Measurements from ENCODE around the gene SNPH.
A peak's percentile ranks its signal among the peaks of the same experiment; 100 is the strongest.

Gene SNPH

DNA sequence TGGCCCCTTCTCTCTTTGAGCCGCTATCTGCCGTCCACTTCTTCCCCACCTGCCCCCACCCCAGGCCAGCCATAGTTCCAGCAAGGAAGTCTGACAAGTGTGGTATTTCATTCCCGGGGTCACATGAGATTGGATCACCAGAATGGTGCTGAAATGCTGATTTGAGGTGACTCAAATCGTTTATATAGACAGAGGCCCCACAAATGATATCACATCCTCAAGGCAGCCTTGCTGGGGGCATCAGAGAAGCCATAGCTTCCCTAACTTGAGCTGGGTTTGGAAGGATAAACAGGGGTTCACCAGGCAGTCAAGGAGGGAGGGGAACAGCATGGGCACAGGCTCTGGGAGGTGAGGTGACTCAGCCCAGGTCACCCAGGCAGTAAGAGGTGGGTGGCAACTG lies 53.0 kb downstream of the SNPH start:
- H3K4me3 Mint-ChIP-seq, result no peak overlapping the region
- H3K36me3 Mint-ChIP-seq (ENCODE audit: insufficient read depth), result peaks cover 2% of the 10 kb centered on the region
- DNase-seq (ENCODE audit: low spot score in 2 of 2) (no peak), ATAC-seq (replicated peaks; ENCODE audit: extremely low read depth, poor library complexity, severe bottlenecking) (no peak)
- no peaks in the 10 kb centered on the region for H3K9me3 Mint-ChIP-seq
- H3K27me3 Mint-ChIP-seq, result no peaks in the 10 kb centered on the region
- H3K27ac Mint-ChIP-seq (ENCODE audit: low read depth), result no peak overlapping the region
- H3K4me1 Mint-ChIP-seq, result no peaks in the 10 kb centered on the region

DNA sequence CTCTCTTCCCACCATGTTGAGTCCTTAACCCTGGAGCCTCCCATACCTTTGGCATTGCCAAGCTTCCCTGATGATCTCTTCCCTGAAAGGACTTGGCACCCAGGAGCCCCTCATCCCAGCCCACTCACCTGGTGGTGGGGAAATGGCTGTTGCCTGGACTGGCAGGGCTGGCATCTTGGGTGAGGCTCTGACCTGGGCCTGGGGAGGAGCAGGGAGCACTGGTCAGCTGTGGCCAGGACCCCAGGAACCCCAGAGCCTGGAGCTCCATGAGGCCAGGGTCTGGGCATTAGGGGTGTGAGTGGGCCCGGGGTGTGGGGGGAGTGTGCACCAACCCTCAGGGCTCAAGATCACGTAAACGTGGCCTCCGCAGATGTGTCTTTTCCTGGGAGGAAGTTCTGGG lies 53.4 kb downstream of the SNPH start:
- no peak overlapping the region for H3K4me3 Mint-ChIP-seq
- H3K27me3 Mint-ChIP-seq, result no peaks in the 10 kb centered on the region

DNA sequence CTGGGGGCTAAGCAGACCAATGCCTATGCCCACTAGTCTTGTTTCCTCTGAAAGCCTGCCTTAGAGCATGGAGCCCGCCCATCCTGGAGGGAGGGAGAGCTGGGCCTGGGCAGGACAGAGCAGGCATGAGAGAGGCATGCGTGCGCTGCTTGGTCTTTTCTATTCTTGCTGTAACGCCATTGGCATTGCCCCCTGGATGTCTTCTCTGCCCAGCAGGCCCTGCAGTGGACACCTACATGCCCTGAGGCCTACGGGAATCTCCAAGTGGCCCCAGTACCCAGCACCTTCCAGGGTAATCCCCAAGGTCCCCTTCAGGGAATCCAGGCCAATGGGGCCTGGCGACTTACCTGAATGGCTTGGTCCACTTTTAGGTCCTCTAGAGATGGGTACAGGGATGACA lies 53.9 kb downstream of the SNPH start:
- ATAC-seq (replicated peaks; ENCODE audit: extremely low read depth, poor library complexity, severe bottlenecking), result no peak
- Mint-ChIP-seq H3K4me1 (no peaks in the 10 kb centered on the region), H3K36me3 (ENCODE audit: insufficient read depth) (peaks cover 2% of the 10 kb centered on the region), H3K9me3 (no peaks in the 10 kb centered on the region), H3K4me3 (no peak overlapping the region), H3K27me3 (no peaks in the 10 kb centered on the region), H3K27ac (ENCODE audit: low read depth) (no peak overlapping the region)
- no peak for DNase-seq (ENCODE audit: low spot score in 2 of 2)

More for the DNA sequence above, 53.4 kb downstream of the SNPH start:
- ATAC-seq (replicated peaks; ENCODE audit: extremely low read depth, poor library complexity, severe bottlenecking), result no peak
- Mint-ChIP-seq H3K9me3 (no peaks in the 10 kb centered on the region), H3K36me3 (ENCODE audit: insufficient read depth) (peaks cover 2% of the 10 kb centered on the region), H3K4me1 (no peaks in the 10 kb centered on the region), H3K27ac (ENCODE audit: low read depth) (no peak overlapping the region)
- DNase-seq (ENCODE audit: low spot score in 2 of 2), result no peak

DNA sequence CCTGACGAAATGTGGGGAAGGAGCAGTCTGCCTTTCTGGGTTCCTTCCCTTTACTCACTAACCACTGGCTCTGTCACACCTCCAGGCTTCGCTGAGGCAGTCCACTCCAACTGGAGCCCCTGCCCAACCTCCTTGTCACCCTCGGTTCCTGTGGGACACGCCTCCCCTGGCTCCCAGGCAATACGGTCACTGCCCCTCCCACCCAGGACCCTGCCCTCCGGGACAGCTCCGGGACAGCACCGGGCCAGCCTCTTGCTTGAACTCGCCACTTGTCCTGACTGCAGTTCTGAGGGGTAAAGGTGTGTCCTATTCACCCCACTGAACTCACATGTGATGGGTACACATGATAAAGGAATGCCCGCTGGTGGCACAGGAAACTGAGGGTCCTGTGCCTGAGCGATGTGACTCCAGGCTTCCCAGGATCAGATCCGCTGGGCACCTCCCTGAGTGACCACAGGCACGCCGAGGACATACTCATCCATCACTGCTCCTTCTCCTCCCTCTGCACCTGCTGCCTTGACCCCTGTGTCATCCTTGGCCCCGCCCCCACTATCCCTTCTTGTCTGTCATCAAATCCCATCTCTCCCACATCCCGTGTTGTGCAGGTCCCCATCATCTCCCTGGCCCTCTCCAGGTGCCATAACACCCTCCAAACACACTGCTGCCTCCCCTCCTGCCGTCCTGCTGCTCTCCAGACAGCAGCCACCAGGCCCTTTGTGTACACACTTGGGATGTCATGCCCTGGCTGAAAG lies 55.0 kb downstream of the SNPH start:
- Mint-ChIP-seq H3K27ac (ENCODE audit: low read depth) (peak overlapping the region; percentile 54), H3K36me3 (ENCODE audit: insufficient read depth) (peaks cover 2% of the 10 kb centered on the region), H3K4me3 (no peak overlapping the region), H3K9me3 (no peaks in the 10 kb centered on the region), H3K27me3 (no peaks in the 10 kb centered on the region), H3K4me1 (no peaks in the 10 kb centered on the region)
- ATAC-seq (replicated peaks; ENCODE audit: extremely low read depth, poor library complexity, severe bottlenecking) (no peak), DNase-seq (ENCODE audit: low spot score in 2 of 2) (no peak)

DNA sequence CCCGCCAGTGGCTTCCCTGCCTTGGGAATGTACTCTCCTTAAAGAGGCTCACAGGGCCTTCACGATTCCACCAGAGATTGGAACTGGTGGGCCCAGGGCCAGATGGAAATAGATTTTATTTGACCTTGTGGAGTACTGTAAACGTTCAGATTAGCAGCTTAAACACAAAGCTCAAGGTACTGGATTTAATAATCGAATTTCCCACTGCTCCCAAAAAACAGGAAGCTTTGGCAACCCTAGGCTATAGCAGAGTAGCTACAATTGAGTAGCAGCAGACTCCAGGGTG lies 55.5 kb downstream of the SNPH start:
- H3K27me3 Mint-ChIP-seq, result no peaks in the 10 kb centered on the region
- no peaks in the 10 kb centered on the region for H3K4me1 Mint-ChIP-seq
- ATAC-seq (replicated peaks; ENCODE audit: extremely low read depth, poor library complexity, severe bottlenecking) (no peak), DNase-seq (ENCODE audit: low spot score in 2 of 2) (no peak)
- H3K27ac Mint-ChIP-seq (ENCODE audit: low read depth), result peak overlapping the region; percentile 54
- H3K9me3 Mint-ChIP-seq, result no peaks in the 10 kb centered on the region
- H3K4me3 Mint-ChIP-seq, result no peak overlapping the region
- H3K36me3 Mint-ChIP-seq (ENCODE audit: insufficient read depth), result peaks cover 2% of the 10 kb centered on the region

DNA sequence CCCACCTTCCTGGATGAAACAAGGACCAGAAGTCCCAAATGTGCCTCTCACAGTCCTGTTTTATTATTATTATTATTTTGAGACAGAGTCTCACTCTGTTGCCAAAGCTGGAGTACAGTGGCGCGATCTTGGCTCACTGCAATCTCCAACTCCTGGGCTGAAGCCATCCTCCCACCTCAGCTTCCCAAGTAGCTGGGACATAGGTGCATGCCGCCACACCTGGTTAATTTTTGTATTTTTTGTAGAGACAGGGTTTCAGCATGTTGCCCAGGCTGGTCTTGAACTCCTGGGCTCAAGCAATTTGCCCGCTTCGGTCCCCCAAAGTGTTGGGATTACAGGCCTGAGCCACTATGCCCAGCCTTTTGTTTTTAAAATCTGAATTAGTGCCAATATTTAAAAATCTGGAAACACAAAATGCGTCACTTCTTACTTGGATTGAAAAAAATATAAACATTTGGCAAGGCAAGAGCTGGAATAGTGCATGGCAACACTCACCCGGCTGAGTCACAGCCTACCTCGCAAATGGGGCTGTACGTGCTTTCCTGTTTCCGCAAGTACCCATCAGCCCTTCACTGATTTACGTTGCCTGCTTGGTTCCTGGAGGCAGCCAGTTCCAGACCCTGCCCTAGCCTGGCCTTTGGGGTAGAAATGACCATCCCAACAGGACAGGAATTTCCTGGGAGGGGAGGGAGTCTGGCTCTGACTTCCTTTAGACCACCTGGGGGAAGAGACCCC lies 56.6 kb downstream of the SNPH start:
- no peak for DNase-seq (ENCODE audit: low spot score in 2 of 2)
- no peak for ATAC-seq (replicated peaks; ENCODE audit: extremely low read depth, poor library complexity, severe bottlenecking)
- Mint-ChIP-seq H3K4me3 (no peak overlapping the region), H3K9me3 (no peaks in the 10 kb centered on the region), H3K36me3 (ENCODE audit: insufficient read depth) (peaks cover 4% of the 10 kb centered on the region), H3K27ac (ENCODE audit: low read depth) (no peak overlapping the region), H3K27me3 (no peaks in the 10 kb centered on the region), H3K4me1 (no peaks in the 10 kb centered on the region)

DNA sequence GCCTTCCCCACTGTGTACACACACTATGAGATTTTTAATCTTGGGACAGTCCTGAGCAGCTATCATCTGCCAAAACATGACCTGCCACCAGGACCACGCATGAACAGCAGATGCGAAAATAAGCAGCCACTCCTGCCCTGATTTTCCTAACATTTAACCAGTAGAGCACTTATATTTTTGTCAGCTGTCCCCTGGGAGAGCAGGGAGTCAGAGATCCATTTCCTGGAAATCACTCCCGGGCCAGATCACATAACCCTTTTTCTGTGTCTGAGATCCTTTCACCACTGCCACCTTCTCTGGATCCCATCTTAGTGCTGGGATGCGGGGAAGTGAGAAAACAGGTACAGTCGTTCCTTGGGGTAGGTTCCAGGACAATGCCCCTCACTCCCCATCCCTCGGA lies 57.2 kb downstream of the SNPH start:
- Mint-ChIP-seq H3K27ac (ENCODE audit: low read depth) (no peak overlapping the region), H3K27me3 (no peaks in the 10 kb centered on the region), H3K4me1 (no peaks in the 10 kb centered on the region), H3K4me3 (no peak overlapping the region), H3K36me3 (ENCODE audit: insufficient read depth) (peaks cover 4% of the 10 kb centered on the region), H3K9me3 (no peaks in the 10 kb centered on the region)
- no peak for DNase-seq (ENCODE audit: low spot score in 2 of 2)
- ATAC-seq (replicated peaks; ENCODE audit: extremely low read depth, poor library complexity, severe bottlenecking), result no peak

DNA sequence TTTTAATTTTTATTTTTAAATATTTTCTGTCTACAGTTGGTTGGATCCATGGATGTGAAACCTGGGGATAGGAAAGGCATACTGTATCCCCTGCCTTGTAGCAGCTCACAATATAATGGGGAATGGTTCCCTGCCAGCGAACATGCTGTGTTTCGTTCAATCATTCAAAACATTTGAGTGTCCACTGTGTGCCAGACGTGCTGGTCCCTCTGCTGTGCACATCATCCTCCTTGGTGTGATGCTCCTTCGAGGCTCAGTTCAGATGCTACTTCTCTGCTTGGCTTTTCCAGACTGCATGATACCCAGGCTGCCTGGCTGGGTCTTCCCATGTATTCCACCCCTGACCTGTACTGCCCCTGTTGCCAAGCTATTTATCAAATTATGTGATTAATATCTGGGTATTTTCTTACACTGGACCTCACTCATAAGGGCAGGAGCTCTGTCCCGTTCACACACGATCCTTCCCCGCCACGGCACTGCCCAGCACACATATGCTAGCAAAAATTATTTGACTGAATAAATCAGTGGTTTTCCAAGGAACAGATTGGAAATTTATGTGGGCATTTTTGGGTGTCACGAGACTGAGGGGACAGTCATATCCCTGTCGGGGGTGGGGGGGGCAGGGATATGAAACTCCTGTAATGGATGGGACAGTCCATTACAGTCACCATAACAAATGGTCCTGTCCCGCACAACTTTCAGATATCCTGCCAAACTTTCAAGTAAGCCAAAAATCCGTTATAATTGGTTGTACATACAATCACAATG lies 57.9 kb downstream of the SNPH start:
- Mint-ChIP-seq H3K9me3 (no peaks in the 10 kb centered on the region), H3K36me3 (ENCODE audit: insufficient read depth) (peaks cover 2% of the 10 kb centered on the region), H3K4me1 (no peaks in the 10 kb centered on the region), H3K27ac (ENCODE audit: low read depth) (no peak overlapping the region), H3K4me3 (no peak overlapping the region), H3K27me3 (no peaks in the 10 kb centered on the region)
- no peak for DNase-seq (ENCODE audit: low spot score in 2 of 2)
- no peak for ATAC-seq (replicated peaks; ENCODE audit: extremely low read depth, poor library complexity, severe bottlenecking)

DNA sequence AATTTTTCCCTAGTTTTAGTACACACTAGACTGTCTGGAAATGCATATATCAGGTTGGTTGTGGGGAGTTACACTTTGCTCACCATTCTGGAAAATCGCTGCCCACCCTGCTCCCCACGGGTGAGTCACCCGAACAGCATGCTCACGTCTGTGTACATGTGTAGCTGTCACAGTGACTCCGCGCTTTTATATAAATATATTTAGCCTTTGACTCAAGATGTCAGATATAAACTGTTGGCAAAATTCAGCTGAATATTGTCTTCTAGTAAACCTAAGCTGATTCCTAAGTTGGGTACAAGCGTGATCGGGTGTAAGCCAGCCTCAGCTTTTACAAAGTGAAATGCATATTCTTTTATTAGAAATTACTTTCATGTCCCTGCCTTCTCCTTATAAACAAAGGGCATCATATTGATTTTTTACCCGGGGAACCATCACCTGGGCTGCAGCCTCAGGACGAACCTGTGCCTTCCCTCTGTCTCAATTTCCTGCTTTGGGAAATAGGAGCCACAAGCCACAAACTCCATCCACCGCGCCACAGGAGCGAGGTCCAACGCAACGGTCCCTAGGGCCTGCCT lies 58.6 kb downstream of the SNPH start:
- Mint-ChIP-seq H3K4me3 (no peak overlapping the region), H3K36me3 (ENCODE audit: insufficient read depth) (peaks cover 2% of the 10 kb centered on the region), H3K4me1 (peaks cover 3% of the 10 kb centered on the region), H3K9me3 (no peaks in the 10 kb centered on the region), H3K27me3 (no peaks in the 10 kb centered on the region), H3K27ac (ENCODE audit: low read depth) (no peak overlapping the region)
- no peak for ATAC-seq (replicated peaks; ENCODE audit: extremely low read depth, poor library complexity, severe bottlenecking)
- no peak for DNase-seq (ENCODE audit: low spot score in 2 of 2)

DNA sequence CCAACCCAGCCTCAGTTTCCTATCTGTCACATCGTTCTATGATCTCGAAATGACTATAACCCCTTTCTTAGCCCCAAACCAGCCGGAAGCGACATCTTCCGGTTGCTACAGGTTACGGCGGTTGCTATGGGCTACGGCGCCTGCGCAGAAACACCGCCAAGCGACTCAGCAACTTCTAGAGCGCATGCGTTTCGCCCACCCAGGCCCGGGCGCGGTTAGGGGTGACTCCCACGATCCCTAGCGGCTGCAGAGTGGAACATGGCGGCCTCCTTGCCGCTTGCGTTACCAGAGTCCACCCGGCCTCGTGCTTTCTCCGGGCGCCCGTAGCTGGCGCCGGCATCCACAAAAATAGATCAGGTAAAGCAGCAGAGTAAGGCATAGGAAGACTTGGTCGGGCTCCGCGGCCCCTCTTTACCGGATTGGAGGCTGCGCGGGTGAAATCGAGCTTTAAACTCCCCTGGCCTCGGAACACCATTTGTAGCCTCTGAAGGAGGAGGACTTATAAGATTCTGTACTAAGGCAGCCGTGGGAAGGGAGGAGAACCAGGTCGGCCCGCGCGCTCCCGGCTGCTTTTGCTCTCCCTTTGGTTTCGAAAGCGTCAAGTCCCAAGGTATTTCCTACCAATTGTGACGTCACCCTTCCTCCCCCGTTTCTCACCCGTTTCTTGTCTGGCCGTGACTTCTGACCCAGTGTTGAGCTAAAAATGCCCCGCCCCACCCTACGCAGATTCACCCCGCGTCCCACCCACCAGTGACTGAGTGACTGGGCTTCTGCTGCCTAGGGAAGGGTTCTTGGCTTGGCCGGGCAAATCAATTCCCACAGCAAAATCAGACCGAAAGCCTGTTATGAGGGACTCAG lies 59.3 kb downstream of the SNPH start:
- DNase-seq (ENCODE audit: low spot score in 2 of 2) (peak; percentile 98), ATAC-seq (replicated peaks; ENCODE audit: extremely low read depth, poor library complexity, severe bottlenecking) (peak; percentile 88)
- Mint-ChIP-seq H3K4me1 (peaks cover 8% of the 10 kb centered on the region), H3K36me3 (ENCODE audit: insufficient read depth) (peaks cover 3% of the 10 kb centered on the region), H3K27me3 (no peaks in the 10 kb centered on the region), H3K9me3 (no peaks in the 10 kb centered on the region), H3K27ac (ENCODE audit: low read depth) (no peak overlapping the region), H3K4me3 (no peak overlapping the region)

DNA sequence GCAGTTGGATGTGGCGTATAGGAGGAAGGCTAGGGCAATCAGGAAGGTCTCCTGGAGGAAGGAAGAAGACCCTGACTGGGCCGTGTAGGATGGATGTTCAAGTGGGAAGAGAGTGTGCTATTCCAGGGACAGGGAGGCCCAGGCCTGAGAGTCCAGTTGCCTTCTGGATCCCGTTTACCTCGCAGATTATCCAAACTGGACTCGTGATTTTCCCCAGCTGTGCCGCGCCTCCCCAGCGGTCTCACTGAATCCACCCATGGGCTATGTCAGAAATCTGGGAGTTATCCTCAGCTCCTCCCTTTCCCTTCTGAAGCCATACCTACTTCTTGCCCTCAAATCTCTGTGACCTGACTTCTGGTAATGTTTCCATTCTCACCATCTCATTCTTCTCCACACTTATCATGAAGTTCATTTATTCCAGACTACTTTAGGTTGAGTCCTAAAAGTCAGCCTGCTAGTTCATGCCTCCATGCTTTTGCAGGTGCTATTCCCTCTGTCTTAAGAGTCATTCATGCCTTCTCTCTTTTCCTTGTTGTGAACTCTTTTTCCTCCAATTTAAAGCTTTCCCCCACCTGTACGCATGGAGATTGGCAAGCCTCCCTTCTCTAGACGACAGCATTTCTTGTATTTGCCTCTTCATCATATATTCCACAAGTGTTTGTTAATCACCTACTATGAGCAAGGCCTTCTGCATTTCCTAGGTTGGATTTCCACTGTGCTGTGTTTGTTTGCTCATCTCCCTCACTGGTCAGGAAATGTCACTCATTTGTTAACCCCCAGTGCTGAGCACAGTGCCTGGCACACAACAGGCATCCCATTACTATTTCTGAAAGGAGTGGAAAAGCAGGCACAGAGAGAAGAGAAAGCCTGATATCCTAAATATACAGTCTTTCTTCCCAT lies 60.2 kb downstream of the SNPH start:
- Mint-ChIP-seq H3K27me3 (no peaks in the 10 kb centered on the region), H3K9me3 (no peaks in the 10 kb centered on the region), H3K4me1 (peaks cover 15% of the 10 kb centered on the region), H3K36me3 (ENCODE audit: insufficient read depth) (peaks cover 7% of the 10 kb centered on the region), H3K4me3 (no peak overlapping the region), H3K27ac (ENCODE audit: low read depth) (no peak overlapping the region)
- no peak for ATAC-seq (replicated peaks; ENCODE audit: extremely low read depth, poor library complexity, severe bottlenecking)
- peak in 1 of 2 donors; percentile 15 for DNase-seq (ENCODE audit: low spot score in 2 of 2)
